ENCODE measurements around the gene SLC25A3.
A peak's percentile ranks its signal among the peaks of the same experiment; 100 is the strongest.
"Not testable (repeated sequence)": the region's sequence is repeated elsewhere in the genome, so short reads cannot be mapped to it uniquely, and the experiment has no call there.

Gene SLC25A3

GRCh38 chr12:98593351-98594049 lies at the start of gene SLC25A3:
SLC25A3 (plus strand) TSS chr12:98593686; CDS start chr12:98593979, 293 bp downstream.
- DNase-seq (ENCODE audit: low read depth) = peak; percentile 88

GRCh38 chr12:98543701-98544100 lies 49.8 kb upstream of the SLC25A3 start:
- DNase-seq (ENCODE audit: low read depth) = no peak

DNA sequence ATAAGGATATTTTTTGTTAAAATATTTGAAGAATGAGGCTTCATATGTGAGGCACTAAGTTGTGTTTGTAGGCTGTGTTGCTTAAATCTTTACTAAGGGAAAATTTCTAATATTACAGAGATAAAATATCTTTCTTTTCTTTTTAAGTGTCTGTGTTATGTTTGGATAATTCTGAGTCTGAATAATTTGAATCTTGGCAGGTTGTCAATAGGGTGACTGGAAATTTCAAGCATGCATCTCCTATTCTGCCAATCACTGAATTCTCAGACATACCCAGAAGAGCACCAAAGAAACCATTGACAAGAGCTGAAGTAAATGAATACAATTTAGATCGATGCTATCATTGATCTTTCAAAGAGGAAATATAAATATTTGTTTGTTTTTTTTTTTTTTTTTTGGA lies 48.7 kb upstream of the SLC25A3 start:
- DNase-seq (ENCODE audit: low read depth) = no peak

GRCh38 chr12:98549371-98550110 lies 43.9 kb upstream of the SLC25A3 start:
- DNase-seq (ENCODE audit: low read depth) = no peak

GRCh38 chr12:98551787-98552186 lies 41.7 kb upstream of the SLC25A3 start:
- DNase-seq (ENCODE audit: low read depth) = no peak

GRCh38 chr12:98558097-98558496 lies 35.4 kb upstream of the SLC25A3 start:
- not testable (repeated sequence) for DNase-seq (ENCODE audit: low read depth)

GRCh38 chr12:98559666-98560065 lies 33.8 kb upstream of the SLC25A3 start:
- no peak for DNase-seq (ENCODE audit: low read depth)

DNA sequence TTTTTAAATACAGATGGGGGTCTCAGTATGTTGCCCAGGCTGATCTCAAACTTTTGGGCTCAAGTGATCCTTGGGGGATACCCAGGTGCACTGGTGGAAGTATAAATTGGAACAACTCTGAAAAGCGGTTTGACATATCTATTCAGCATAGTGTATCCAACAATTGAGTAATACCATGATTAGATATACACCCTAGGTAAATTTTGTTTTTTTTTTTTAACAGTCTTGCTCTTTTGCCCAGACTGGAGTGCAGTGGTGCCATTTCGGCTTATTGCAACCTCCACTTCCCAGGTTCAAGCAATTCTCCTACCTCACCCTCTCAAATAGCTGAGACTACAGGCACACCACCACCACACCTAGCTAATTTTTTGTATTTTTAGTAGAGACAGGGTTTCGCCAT lies 31.6 kb upstream of the SLC25A3 start:
- DNase-seq (ENCODE audit: low read depth) = no peak

DNA sequence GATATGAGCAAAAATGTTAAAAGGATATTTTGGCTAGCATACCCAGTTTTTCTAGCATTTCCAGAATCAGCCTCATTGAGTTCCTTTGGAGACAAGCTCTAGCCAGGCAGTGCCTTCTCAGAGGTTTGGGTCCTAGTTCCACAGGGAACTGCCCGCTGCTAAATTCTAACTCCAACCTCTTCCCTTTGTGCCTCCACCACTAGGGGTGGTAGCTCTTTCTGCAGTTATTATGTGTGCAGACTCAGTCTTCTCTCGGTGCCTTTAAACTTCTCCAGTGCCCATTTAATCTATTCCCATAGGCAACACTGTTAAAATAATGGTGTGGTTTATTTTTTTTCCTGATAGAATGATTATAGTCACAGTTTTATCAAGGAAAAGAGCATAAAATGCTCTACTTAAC lies 21.5 kb upstream of the SLC25A3 start:
- no peak for DNase-seq (ENCODE audit: low read depth)

GRCh38 chr12:98574110-98574509 lies 19.4 kb upstream of the SLC25A3 start:
- DNase-seq (ENCODE audit: low read depth) = no peak

- no peak for DNase-seq (ENCODE audit: low read depth)
These were observed 18.5 kb upstream of the SLC25A3 start for GRCh38 chr12:98575013-98575412.

DNA sequence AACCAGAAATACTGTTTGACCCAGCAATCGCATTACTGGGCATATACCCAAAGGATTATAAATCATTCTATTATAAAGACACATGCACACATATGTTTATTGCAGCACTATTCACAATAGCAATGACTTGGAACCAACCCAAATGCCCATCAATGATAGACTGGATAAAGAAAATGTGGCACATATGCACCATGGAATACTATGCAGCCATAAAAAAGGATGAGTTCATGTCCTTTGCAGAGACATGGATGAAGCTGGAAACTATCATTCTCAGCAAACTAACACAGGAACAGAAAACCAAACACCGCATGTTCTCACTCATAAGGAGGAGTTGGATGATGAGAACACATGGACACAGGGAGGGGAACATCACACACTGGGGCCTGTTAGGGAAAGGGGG lies 16.7 kb upstream of the SLC25A3 start:
- DNase-seq (ENCODE audit: low read depth) = not testable (repeated sequence)

- no peak for DNase-seq (ENCODE audit: low read depth)
These were observed 15.1 kb upstream of the SLC25A3 start for GRCh38 chr12:98578392-98578791.

- DNase-seq (ENCODE audit: low read depth) = no peak
These were observed 14.7 kb upstream of the SLC25A3 start for GRCh38 chr12:98578821-98579220.

DNA sequence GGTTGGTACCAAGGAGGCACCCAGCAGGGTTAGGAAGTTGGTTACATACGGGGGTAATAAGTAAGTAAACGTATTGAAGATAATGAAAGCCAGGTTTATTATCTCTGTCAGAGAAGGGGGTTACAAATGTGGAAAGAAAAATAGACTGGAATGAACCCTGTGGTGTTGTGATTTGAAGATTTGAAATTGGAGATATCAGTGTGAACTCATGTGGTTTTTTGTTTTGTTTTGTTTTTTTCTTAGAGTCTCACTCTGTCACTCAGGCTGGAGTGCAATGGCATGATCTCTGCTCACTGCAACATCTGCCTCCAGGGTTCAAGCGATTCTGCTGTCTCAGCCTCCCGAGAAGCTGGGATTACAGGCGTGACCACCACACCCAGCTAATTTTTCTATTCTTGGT lies 14.1 kb upstream of the SLC25A3 start:
- DNase-seq (ENCODE audit: low read depth) = no peak

DNA sequence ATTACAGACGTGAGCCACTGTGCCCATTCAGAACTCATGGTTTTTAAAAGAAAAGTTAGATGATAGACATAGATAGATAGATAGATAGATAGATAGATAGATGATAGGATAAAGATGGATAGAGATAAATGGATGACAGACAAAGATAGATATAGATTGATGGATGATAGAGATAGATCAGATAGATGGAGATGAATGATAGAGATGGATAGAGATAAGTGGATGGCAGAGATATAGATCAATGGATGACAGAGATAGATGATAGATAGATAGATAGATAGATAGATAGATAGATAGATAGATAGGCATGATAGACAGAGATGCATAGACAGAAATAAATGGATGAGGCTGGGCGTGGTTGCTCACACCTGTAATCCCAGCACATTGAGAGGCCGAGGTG lies 13.7 kb upstream of the SLC25A3 start:
- no peak for DNase-seq (ENCODE audit: low read depth)

- no peak for DNase-seq (ENCODE audit: low read depth)
These were observed 12.8 kb upstream of the SLC25A3 start for GRCh38 chr12:98580695-98581094.

GRCh38 chr12:98581101-98581500 lies 12.4 kb upstream of the SLC25A3 start:
- DNase-seq (ENCODE audit: low read depth) = no peak

GRCh38 chr12:98582093-98582492 lies 11.4 kb upstream of the SLC25A3 start:
- no peak for DNase-seq (ENCODE audit: low read depth)

GRCh38 chr12:98587084-98587483 lies 6.4 kb upstream of the SLC25A3 start:
- no peak for DNase-seq (ENCODE audit: low read depth)

GRCh38 chr12:98591209-98591608 lies 2.3 kb upstream of the SLC25A3 start:
- DNase-seq (ENCODE audit: low read depth) = no peak

DNA sequence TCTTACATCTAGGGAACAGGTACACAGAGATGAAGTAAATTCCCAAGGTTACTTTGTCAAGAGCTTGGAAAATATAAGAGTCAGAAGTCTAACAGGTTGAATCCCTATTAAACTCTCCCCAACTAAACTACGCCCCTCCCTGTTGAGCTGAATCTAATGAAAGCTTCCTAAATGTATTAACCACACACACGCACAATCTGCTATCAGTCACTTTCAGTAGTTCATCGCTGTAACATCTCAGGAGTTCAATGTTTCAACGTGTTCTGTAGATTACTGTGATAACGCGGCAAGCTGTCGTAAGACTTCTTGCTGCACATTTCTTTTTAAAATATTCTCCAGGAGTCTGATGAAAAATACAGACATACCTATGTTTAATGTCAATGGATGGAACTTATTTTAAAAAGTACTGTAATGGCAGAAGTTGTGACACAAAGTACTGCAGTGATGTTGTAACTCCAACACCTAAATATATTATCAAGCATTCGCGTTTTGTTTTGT lies 612 bp upstream of the SLC25A3 start:
- no peak for DNase-seq (ENCODE audit: low read depth)

DNA sequence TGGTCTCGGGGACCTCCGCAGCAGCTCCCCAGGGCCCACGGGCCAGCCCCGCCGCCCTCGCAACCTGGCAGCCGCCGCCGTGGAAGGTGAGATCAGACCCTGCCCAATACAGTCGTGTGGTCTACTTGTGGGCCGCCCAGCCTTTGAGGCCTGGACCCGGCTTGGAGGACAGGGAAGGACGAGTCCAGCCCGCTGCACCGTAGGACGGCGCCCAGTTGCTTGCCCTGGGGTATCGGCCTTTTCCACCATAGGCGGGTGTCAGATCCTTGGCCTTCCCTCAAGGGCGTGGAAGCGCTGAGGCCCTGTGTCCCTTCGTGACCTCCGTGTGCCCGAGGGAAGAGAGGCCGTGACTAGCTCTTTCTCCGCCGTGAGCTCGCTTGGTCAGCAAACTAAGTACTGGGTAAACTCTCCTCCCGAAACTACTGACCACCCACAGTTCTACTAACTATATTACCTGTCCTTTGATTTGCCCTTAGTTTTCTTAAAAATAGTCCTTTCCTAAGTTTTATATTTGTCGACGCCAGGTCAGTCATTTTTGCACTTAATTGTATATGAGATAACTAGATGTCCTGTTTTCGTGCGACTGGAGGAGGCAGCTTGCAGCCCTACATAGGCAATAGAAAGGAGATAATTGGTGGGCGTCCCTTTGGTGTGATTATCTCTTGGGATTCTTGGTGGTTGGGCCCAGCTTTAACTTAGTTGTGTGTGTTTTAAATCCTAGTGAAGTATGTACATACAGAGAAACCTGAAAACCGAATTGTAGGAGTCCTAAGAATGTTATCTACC lies 757 bp downstream of the SLC25A3 start:
- no peak for DNase-seq (ENCODE audit: low read depth)

Data from stimulated activated CD8-positive, alpha-beta memory T cell treated with anti-CD3 and anti-CD28 coated beads, Interleukin-12 subunit alpha, Interleukin-12 subunit beta, amount 100 ng/mL, for 1 hour (primary cell).